ENCODE results near the gene CCDC93.
"Not testable (repeated sequence)": the region's sequence is repeated elsewhere in the genome, so short reads cannot be mapped to it uniquely, and the experiment has no call there.

Gene CCDC93

GRCh38 chr2:117956036-117956796 is 57.7 kb downstream of the CCDC93 start:
- no peak for DNase-seq (ENCODE audit: low read depth)

- DNase-seq (ENCODE audit: low read depth): no peak
Measured at GRCh38 chr2:117953231-117953630, 60.6 kb downstream of the CCDC93 start.

- DNase-seq (ENCODE audit: low read depth): no peak
Measured at GRCh38 chr2:117952701-117953100, 61.2 kb downstream of the CCDC93 start.

- DNase-seq (ENCODE audit: low read depth): no peak
Measured at GRCh38 chr2:117952228-117952627, 61.6 kb downstream of the CCDC93 start.

GRCh38 chr2:117949806-117950205 is 64.1 kb downstream of the CCDC93 start:
- DNase-seq (ENCODE audit: low read depth): no peak

GRCh38 chr2:117948615-117949014 is 65.3 kb downstream of the CCDC93 start:
- DNase-seq (ENCODE audit: low read depth): no peak

GRCh38 chr2:117945296-117945695 is 68.6 kb downstream of the CCDC93 start:
- DNase-seq (ENCODE audit: low read depth): no peak

- no peak for DNase-seq (ENCODE audit: low read depth)
Measured at GRCh38 chr2:117944816-117945215, 69.1 kb downstream of the CCDC93 start.

GRCh38 chr2:117943013-117943672 is 70.7 kb downstream of the CCDC93 start:
- DNase-seq (ENCODE audit: low read depth): no peak

- no peak for DNase-seq (ENCODE audit: low read depth)
Measured at GRCh38 chr2:117942551-117942950, 71.3 kb downstream of the CCDC93 start.

GRCh38 chr2:117941693-117942092 is 72.2 kb downstream of the CCDC93 start:
- no peak for DNase-seq (ENCODE audit: low read depth)

- DNase-seq (ENCODE audit: low read depth): no peak
Measured at GRCh38 chr2:117940436-117940835, 73.4 kb downstream of the CCDC93 start.

GRCh38 chr2:117938611-117939010 is 75.3 kb downstream of the CCDC93 start:
- no peak for DNase-seq (ENCODE audit: low read depth)

- DNase-seq (ENCODE audit: low read depth): no peak
Measured at GRCh38 chr2:117936871-117937428, 76.9 kb downstream of the CCDC93 start.

GRCh38 chr2:117935954-117936353 is 77.9 kb downstream of the CCDC93 start:
- no peak for DNase-seq (ENCODE audit: low read depth)

- no peak for DNase-seq (ENCODE audit: low read depth)
Measured at GRCh38 chr2:117935456-117935855, 78.4 kb downstream of the CCDC93 start.

- DNase-seq (ENCODE audit: low read depth): no peak
Measured at GRCh38 chr2:117933884-117934354, 80.0 kb downstream of the CCDC93 start.

- DNase-seq (ENCODE audit: low read depth): no peak
Measured at GRCh38 chr2:117931978-117932377, 81.9 kb downstream of the CCDC93 start.

- no peak for DNase-seq (ENCODE audit: low read depth)
Measured at GRCh38 chr2:117931266-117931665, 82.6 kb downstream of the CCDC93 start.

GRCh38 chr2:117930775-117931174 is 83.1 kb downstream of the CCDC93 start:
- DNase-seq (ENCODE audit: low read depth): no peak

- DNase-seq (ENCODE audit: low read depth): not testable (repeated sequence)
Measured at GRCh38 chr2:117923471-117923870, 90.4 kb downstream of the CCDC93 start.

- DNase-seq (ENCODE audit: low read depth): no peak
Measured at GRCh38 chr2:117921520-117921919, 92.3 kb downstream of the CCDC93 start.

- no peak for DNase-seq (ENCODE audit: low read depth)
Measured at GRCh38 chr2:117918608-117919007, 95.3 kb downstream of the CCDC93 start.

Data from stromal cell of bone marrow (primary cell).